Measurements from ENCODE around the gene NTF3.

DNA sequence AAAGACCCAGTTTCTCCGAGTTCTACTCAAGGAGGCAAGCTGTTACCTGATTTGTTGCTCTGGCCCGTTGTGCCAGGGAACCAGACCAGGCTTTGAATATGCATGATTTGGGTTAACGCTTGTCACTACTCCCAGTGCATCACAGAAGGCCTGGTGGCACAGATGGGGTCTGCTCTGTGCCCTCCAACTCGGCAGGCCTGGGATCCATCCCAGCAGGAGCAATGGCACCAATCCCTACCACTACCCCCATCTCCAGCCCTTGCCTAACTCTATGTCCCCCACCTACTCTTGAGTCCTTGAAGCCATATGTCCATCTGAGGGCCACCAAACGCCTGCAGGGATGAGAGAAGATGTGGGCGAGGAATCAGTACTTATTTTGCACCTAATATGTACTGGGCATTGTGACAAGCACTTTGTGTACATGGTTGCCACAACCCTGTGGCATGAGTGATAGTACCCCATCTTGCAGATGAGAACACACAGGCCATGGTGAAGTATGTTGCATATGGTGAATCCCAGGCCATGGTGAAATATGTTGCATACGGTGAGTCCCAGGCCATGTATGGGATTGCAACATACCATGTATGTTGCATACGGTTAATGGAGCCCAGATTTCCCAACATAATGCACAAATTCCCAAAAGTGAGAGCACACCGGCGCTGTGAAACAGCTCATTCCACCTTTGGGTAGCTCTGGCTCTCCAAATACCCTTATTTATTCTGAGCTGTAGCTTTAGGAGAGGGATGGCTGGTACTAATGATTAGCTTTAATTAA, 102.7 kb downstream of the NTF3 start:
- TF ChIP-seq, protein P1, sequence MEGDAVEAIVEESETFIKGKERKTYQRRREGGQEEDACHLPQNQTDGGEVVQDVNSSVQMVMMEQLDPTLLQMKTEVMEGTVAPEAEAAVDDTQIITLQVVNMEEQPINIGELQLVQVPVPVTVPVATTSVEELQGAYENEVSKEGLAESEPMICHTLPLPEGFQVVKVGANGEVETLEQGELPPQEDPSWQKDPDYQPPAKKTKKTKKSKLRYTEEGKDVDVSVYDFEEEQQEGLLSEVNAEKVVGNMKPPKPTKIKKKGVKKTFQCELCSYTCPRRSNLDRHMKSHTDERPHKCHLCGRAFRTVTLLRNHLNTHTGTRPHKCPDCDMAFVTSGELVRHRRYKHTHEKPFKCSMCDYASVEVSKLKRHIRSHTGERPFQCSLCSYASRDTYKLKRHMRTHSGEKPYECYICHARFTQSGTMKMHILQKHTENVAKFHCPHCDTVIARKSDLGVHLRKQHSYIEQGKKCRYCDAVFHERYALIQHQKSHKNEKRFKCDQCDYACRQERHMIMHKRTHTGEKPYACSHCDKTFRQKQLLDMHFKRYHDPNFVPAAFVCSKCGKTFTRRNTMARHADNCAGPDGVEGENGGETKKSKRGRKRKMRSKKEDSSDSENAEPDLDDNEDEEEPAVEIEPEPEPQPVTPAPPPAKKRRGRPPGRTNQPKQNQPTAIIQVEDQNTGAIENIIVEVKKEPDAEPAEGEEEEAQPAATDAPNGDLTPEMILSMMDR (IDR thresholded peaks at IDR 0.05), result no peak
- TF ChIP-seq POLR2A (IDR thresholded peaks at IDR 0.05), result no peak

Data from prostate gland (tissue), 2 donors.